Umbilical cord (tissue), 2 donors: Measurements from ENCODE around the gene TRERF1. TPM values are rescaled to one million over a fixed set of nuclear protein-coding genes. Genes with fewer than 3 reads are reported as not detected.

Source experiments
- DNase-seq: peaks from one replicate; pipeline ENCODE4 v3.0.0-alpha.2; 2015; ENCODE audit warnings: low spot score
- total RNA-seq: library from RNA; depleted of rRNA; stranded (reverse); fragments of >200 nt; gene quantifications from one replicate; pipeline ENCODE4 v1.2.3, GENCODE V29; 2014; ENCODE audit warnings: low replicate concordance; ENCODE audit not compliant: insufficient read depth

TRERF1 gene
- total RNA-seq, 1 donor from 2014 or later, result 4.8 TPM

DNA sequence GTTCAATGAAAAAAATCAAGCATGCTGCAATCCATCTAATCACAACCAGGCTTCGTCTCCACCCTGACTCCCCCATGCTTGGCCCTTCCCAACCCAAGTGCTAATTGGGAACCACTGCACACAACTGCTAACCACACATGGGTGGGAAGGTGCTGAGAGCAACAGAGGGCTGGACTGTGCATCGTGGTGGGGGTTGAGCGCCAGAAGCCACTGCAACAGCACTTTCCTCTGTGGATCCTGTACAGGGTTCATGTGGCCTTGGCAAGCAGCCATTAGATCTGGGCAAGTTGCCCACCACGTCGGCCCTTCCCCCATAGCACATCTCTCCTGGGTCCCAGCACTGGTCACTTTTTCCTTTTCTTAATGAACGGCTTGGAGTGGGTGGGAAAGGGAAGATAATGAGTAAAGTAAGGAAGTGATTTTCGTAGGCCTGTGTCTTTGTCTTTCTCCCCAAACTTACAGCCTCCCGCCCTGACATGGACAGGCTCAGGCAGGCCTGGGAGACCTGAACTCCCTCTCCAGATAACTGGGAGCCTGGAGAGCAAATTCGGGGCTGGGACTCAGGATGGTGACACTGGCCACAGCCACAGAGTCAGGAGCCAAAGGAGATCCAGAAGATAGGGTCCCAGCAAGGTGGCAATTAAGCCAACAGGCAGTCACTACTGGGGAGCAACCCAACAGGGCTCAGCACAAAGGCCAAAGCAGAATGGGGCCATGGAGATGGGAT, 199.7 kb downstream of the TRERF1 start:
- DNase-seq, result peak; percentile 49

DNA sequence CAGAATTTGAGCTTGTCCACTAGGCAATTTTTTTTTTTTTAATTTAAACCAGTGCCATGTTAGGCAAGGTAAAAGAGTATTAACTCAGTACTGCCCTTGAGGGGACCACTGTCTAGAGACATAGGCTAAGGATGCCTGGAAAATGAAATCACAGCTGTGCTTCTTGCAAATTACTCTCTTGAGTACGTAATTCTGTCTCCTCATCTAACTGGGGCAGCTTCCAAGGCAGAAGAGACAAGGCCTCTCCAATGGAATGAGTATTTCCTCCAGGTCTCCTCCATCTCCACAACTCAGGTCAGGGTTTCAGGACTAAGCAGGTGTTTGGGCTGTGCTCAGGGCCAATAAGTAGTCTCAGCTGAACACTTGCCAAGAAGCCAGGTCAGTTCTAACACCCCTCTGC, 200.2 kb downstream of the TRERF1 start:
- peak; percentile 60 for DNase-seq

DNA sequence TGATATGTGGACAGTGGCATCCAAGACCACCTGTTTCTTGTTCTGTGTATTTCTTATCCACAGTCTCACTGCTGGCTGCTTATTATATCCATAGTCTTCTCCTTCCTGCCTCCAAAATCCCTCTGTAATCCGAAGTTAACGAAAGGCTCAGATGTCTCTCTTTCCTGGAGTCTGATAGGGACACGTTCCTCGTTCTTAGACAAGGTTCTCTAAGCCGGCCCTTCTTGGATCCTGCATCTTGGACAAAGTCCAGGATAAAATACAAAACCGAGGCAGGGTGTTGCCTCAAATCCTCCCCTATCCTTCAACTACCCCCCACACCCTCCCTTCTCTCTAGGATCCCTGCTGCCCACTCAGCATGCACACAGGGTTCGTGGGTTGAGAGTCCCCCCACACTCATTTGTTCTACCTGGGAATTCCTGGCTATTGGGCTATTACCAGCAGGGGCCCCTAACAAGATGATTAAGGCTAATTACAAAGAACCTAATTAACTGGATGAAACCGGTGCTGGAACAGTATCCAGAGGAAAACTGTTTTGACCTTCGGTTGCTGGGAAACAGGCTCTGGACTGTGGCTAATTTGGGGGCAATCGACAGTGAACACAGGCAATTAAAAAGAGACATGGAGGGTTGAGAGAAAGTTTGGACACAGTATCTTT, 201.3 kb downstream of the TRERF1 start:
- DNase-seq, result peak; percentile 27

DNA sequence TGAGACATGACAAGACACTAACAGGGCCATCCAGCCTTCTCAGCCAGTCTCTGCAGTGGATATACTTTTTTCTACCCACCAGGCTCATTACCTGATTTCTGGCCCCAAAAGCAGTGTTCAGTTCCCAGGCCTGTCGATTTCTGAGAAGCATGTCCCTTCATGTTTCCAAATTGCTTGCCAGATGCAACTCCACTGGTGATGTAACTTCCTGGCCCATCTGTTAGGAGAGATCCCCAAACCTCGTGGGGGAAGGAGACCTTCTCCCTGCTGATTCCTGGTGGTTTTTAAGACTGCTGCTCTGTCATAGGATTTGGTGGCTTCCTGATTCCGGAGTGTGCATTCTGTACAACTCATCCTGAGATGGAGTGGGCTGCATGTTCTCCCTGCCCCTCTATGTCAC, 202.4 kb downstream of the TRERF1 start:
- no peak for DNase-seq

DNA sequence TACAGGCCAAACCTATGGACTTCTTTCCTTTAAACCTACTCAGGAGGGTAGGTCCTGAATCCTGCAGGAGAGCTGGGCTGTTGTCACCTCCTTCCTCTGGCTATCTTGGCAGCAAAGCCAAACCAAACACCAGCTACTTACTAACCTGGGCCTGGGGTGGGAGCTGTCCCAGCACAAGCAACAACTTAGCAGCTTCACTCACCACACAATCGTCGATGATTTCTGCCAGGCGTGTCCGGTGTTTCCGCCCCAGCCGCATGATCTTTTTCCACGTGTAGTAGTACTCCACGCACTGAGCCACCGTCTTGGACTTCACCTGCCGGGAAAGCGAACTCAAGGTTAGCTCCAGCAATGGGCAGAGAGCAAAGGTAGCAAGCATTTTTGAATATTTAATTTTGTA, 208.7 kb downstream of the TRERF1 start:
- no peak for DNase-seq

DNA sequence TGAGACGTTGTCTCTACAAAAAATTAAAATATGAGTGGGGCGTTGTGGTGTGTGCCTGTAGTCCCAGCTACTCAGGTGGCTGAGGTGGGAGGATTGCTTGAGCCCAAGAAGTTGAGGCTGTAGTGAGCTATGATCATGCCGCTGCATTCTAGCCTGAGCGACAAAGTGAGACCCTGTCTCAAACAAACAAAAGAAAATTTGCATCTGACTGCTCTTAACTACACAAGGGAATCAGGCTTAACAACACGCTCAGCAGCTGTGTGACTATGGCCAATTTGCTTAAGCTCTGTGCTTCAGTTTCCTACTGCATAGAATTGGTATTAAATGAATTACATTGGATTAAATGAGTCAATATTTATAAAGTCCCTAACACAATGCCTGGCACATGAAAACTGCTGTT, 209.8 kb downstream of the TRERF1 start:
- no peak for DNase-seq

DNA sequence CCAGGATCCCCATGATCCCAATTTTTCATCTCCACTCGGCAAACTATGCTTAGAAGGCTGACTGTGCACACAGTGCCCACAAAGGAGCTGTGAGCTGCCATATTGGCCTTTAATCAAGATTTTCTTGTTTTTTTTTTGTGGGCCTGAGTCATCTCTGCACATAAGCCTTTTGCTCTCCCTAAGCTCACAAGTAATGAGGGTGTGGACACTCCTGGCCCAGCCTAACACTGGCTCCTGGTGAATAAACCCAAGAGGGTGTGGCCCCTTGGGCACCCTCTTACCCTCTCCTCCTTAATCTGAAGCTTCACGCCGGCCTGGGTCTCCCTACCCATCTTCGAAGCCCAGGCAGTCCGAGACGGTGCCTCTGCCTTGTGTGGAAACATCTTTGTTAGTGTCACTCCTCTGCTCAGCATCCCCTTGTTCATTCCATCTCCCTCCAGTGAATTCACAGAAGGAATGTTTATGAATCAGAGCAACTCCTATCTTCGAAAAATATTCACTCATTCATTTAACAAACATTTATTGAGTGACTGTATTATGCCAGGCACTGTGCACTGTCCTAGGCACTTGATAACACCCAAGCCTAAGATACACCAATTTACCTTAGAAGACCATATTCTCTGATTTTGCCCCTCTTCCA, 211.9 kb downstream of the TRERF1 start:
- DNase-seq, result no peak

DNA sequence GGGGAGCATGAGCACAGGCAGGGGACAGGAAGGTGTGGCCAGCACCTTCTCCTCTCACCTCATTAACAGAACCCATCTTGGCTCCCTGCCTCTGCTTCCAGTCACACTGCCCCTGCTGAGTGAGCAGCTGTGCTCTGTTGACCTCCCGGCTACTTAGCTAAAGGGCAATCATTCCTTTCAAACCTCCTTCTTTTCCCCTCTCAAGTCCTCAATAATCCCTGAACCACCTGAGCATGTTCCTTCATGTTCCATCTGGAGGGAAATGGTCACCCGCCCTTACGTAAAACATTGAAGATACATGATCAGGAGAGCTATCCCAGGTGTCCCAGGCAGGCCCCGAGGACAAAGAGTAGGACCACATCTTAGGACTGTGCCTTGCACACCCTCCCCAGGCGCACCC, 212.4 kb downstream of the TRERF1 start:
- no peak for DNase-seq

DNA sequence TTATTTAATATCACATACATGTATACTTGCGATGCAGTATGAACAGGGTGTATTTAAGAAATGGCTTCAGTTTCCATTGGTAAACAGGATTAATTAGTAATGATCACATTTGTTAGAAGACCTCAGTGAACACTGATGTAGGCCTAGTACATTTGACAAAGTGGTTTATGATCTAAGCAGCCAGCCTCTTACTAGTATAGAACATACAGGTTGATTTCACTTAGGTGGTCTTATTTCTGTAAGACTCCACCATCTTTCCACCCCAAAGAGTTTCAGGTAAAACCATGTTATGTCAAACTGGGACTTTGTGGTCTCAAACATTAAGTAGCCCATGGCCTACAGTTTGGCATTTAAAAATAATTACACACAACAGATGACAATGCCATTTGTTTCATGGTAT, 213.9 kb downstream of the TRERF1 start:
- no peak for DNase-seq

DNA sequence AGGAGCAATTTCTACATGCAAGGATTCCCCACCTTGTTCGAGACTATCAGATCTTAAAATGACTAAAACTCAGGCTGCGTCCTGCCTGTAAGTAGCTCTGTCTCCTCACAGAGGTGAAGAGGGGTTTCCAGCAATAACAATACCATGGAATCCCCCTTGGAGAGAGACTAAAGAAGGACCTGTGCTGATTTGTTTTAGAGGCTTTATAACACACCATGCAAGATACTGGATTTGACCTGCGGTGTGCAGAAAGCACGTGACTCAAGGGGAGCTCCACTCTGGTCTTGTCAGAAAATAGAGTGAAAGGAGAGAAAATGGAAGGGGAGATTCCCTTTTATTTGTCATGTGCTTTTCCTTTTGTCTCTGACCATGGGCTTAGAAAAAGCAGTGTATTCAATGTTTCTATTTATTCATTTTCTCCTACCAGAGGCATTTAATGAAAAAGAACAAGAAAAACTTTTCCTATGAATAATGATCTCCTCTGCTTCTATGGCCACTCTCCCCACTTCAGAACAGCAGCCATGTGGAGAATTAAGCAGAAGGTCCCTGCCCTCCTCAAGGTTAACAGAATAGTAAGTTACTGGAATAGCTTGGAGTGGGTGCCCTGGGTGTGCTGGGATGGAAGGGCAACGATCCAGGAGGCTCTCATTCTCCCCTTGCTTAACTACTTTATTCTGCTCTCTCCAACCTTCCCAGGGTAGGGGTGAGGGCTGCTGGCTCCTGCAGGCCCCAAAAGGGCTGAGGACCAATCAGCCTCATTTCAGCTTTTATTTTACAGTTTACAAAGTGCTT, 214.8 kb downstream of the TRERF1 start:
- DNase-seq, result no peak

DNA sequence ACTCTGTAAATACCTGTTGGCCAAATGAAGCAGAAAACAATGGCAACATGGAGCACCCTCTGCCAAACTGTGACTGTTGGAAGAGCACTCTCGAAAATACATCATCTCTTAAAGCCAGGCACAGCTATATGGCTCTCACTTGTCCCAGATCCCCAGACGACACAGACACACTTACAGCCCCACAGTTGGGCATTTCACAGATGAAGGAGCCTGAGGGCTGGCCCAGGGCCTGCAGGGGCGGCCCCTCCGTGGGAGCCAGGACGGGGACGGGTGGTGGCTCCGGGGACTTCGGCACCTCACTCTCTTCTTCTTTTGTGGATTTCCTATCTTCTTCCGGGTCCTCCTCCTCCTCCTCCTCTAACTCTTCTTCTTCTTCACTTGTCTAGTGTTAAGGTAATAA, 215.7 kb downstream of the TRERF1 start:
- no peak for DNase-seq

DNA sequence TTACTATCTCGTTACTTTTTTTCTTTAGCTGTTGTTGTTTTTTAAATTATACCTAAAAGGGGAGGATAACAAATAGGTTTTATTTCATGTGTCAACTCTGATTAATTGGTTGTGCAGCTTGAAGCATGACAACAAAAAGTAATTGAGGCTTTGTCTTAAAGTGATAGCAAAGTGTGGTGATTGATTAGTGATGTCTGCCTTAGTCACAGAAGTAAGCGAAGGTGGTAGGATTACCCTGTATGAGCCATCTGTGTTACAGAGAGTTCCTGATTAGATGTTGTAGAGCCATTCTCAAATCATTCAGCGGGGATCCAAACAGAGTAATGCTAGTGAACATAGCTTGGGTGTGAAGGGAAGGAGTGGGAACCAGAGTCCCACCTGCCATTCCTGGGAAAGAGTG, 219.7 kb downstream of the TRERF1 start:
- no peak for DNase-seq

DNA sequence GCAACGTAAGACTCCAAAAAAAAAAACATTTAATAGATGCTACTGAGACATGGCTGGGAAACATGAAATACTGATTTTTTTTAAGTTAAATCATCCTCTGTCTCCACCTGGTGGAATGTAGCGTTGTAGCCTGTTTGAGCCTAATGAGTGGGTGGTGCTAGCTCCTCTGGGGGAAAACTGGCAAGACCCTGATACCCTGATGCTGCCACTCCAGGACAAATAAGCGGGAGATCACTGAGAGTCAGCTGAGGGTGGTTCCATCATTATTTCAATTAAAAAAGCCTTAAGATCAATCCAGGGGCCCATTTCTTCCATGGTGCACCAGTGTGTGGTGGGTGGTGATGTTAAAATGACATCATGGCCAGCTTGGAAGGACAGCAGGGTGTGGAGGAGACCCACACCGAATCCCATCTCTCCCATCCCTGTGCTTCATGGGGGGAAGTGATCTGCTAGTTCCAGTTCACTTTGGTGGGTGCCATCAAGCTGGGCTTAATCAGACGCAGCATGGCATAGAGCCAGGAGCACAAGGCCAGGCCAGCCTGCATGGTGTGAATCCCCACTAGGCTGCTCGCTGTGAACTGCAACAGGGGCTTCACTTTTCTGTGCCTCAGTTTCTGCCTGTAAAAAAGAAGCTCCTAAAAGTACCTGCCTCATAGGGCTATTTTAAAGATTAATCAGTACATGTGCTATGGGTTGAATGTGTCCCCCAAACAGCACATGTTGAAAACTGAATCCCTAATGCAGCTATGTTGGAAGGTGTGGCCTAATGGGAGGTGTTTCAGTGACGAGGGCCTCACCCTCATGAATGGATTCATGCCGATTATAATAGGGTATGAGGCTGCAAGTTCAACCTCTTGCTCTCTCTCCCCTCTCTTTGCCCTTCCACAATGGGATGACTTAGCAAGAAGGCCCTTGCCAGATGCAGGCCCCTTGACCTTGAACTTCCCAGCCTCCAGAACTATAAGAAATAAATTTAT, 221.1 kb downstream of the TRERF1 start:
- no peak for DNase-seq

DNA sequence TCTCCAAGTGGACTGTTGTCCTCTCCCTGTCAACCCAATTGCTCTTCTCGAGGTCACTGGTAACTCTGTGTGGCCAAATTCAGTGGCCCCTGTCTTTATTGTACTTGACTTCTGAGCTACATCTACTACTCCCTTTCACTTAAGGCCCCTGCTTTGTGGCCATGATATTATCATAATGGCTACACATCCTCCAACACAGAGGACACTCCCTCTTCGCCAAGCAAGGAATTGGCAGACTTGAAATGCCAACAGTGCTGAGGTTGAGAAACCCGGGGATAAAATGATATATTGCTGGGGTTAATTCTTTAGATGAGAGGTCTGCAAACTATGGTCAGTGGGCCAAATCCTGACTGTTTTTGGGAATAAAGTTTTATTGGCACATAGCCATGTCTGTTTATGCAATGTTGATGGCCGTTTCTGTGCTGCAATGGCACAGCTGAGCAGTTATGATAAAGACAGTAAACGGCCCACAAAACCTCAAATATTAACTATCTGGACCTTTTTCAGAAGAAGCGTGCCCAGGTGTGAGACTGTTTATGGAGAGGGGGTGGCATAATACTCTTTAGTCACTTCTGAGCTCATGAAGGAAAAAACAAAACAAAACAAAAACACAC, 222.1 kb downstream of the TRERF1 start:
- DNase-seq, result no peak

DNA sequence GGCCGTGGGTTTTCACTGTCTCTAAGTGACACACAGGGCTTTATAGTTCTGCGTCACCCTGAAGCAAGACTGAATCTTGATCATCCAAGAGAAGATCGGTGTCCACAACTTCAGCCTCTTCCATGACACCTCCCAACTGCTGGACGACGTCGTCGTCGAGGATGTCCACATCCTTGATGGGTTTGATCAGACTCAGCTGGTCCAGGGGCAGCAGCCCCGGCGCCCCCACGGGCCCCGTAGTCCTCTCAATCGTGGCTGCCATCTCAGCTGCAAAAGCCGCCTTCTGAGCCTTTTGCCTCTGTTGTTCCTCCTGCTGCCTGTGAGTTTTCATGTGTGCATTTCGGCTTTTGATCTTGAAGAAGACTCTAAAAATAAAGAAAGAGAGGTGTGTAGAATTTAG, 223.4 kb downstream of the TRERF1 start:
- no peak for DNase-seq

DNA sequence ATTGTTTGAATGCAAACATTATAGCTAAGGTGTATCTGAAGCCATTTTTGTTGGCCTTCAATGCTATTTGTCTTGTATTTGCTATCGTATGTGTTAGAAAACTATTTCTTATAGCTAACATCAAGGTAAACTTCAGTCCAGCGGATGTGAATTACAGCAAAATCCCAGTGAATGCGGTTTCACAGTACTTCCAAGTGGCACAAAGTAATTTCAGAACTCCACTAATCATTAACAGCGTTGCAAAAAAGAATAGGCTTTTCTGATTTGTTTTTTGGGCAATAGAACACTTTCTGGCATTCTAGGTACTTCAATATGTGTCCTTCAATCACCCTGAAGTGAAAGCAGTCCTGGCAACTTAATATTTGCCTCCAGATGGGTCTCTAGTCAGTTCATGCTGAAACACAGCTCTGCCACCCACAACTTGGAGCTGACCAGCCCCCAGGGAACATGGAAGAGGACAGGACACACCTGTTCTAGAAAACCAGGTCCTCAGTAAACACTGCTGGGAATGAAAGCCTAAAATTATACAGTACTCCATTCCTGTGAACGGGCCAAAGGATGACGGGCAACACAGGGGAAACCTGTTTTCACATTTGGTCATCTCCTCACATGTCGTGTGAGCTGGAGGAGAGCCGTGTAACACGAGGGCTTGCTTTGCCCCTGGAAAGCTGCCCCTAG, 224.4 kb downstream of the TRERF1 start:
- DNase-seq, result no peak

DNA sequence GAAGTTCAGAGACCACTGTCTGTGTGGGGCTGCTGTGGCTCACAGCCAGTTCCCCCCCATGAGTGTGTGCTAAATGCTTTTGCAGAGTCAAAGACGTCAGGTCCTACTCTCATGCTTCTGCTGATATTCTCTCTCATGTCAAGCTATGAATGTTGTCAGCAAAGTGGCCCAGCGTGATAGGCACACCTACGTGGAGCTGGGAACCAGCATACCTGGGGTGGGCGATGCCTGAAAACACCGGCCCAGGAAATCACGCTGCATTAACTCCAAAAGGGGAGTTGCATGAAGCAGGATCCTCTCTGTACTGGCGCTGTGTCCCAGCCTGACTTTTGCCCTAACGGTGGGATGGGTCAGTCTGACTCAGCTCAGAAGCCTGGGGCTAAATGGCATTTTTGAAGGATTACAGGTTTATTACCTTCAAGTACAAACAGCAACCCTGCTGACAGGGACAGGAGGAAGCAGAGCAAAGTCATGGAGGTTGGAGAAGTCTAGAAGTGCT, 225.0 kb downstream of the TRERF1 start:
- peak; percentile 43 for DNase-seq

DNA sequence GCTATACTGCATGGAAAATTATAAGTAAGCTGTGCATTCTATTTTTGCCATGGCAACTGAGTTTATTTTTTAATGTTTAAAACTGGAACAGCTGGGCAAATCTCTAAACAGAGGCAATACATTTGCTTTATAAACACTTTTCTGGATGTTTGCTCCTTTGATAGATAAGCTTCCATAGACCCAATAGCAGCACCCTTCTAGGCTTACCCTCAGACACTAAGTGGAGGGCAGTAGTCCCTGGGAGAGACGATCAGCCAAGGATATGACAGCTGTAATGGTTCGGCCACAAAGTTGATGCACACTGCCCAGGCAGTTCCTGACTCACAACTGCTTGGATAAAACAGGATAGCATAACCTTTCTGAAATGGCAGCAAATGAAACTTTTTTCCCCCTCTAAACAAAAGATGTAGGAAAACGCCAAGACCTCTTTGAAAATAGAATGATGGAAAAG, 225.5 kb downstream of the TRERF1 start:
- no peak for DNase-seq

DNA sequence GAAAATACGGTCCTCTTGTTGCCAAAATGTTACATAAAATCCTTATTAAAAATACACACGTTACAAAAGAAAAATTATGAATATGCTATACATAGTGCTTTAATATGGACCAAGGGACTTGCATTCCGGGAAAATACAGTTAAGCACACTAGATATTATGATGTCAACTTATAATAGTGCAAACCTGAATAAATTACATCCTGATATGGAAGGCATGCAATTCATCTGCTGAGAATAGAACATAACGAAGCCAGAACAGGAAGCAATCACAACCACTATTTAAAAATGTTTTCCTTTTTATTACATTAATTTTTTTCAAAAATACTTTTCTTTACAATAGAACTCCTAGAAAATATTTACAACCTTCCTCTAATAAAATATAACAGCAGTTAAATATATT, 226.3 kb downstream of the TRERF1 start:
- no peak for DNase-seq

DNA sequence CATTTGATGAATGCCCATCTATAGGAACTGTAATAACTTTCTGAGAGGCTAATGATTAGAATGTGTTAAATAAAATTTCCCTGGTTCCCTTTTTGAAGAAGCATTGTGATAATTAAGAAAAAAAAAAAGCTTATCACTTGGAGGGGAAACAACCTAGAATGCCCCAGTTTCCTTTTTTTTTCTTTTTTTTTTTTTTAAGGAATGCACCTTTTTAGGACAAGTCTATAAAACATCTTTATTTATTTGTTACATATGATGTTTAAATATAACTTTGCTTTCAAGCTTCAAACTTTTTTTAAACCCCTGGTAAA, 226.7 kb downstream of the TRERF1 start:
- no peak for DNase-seq
